Loucy (cell line): Measurements from ENCODE around the gene LTBP4.

Experiments
- H2AFZ ChIP-seq: fragments of 200-600 bp; sonication (generic); 2 replicates; pipeline ENCODE4 v1.6.0; 2016; ENCODE audit warnings: antibody characterized with exemption, mild to moderate bottlenecking, low read length, moderate library complexity
- H3F3A ChIP-seq: fragments of 200-600 bp; 2 replicates; pipeline ENCODE4 v1.6.0; 2016; ENCODE audit warnings: antibody characterized with exemption, low read depth, mild to moderate bottlenecking
- H3K27me3 ChIP-seq: fragments of 200-600 bp; sonication (generic); 2 replicates; pipeline ENCODE4 v1.6.1; 2014; ENCODE audit warnings: low read length, mild to moderate bottlenecking; ENCODE audit not compliant: insufficient read depth, poor library complexity, severe bottlenecking
- H3K36me3 ChIP-seq: fragments of 200-600 bp; sonication (generic); 2 replicates; pipeline ENCODE4 v1.6.1; 2016; ENCODE audit warnings: low read length; ENCODE audit not compliant: insufficient read depth
- H3K4me1 ChIP-seq: fragments of 200-600 bp; sonication (generic); 2 replicates; pipeline ENCODE4 v1.5.1; 2014; ENCODE audit warnings: low read length, mild to moderate bottlenecking; ENCODE audit not compliant: insufficient read depth, poor library complexity, severe bottlenecking
- H3K4me2 ChIP-seq: fragments of 200-600 bp; sonication (generic); 2 replicates; pipeline ENCODE4 v1.6.0; 2014; ENCODE audit warnings: antibody characterized with exemption, low read length, low read depth, mild to moderate bottlenecking; ENCODE audit not compliant: poor library complexity, severe bottlenecking
- H3K4me3 ChIP-seq: fragments of 200-600 bp; sonication (generic); 2 replicates; pipeline ENCODE4 v1.5.1; 2014; ENCODE audit warnings: low read length, mild to moderate bottlenecking, mixed read lengths; ENCODE audit not compliant: poor library complexity, severe bottlenecking
- H3K79me2 ChIP-seq: fragments of 200-600 bp; sonication (generic); 2 replicates; pipeline ENCODE4 v1.6.1; 2014; ENCODE audit warnings: low read length; ENCODE audit not compliant: insufficient read depth
- H3K9ac ChIP-seq: fragments of 200-600 bp; sonication (generic); 2 replicates; pipeline ENCODE4 v1.6.0; 2014; ENCODE audit warnings: mild to moderate bottlenecking, low read depth, low read length, moderate library complexity; ENCODE audit not compliant: poor library complexity, severe bottlenecking
- H3K9me2 ChIP-seq: fragments of 200-600 bp; sonication (generic); replicated peaks from 2 replicates; pipeline ENCODE4 v1.6.1; 2016; ENCODE audit warnings: low read depth, low read length, mixed read lengths
- H3K9me3 ChIP-seq: fragments of 200-600 bp; sonication (generic); 2 replicates; pipeline ENCODE4 v1.6.1; 2014; ENCODE audit warnings: mild to moderate bottlenecking, antibody characterized with exemption, low read length, low read depth; ENCODE audit not compliant: insufficient read depth
- H4K20me1 ChIP-seq: fragments of 200-600 bp; sonication (generic); 2 replicates; pipeline ENCODE4 v1.6.0; 2014; ENCODE audit warnings: antibody characterized with exemption, low read length, mild to moderate bottlenecking; ENCODE audit not compliant: insufficient read depth, poor library complexity, severe bottlenecking
- EZH2phosphoT487 ChIP-seq: fragments of 200-600 bp; IDR thresholded peaks from 2 replicates; pipeline ENCODE4 v1.6.1; 2018; ENCODE audit warnings: antibody characterized with exemption, mild to moderate bottlenecking, moderate library complexity, borderline replicate concordance
- TF ChIP-seq, protein P1 (sequence below): fragments of 200-600 bp; sonication (generic); conservative IDR thresholded peaks from 2 replicates; pipeline ENCODE4 v1.5.1; 2014; ENCODE audit warnings: mild to moderate bottlenecking, antibody characterized with exemption, low read length

LTBP4 gene

GRCh38 chr19:40592170-40592569 is 9.0 kb upstream of the LTBP4 start:
- Histone ChIP-seq H3K4me3 (no peak overlapping the region), H3K9ac (no peak overlapping the region), H3F3A (no peaks in the 10 kb centered on the region), H3K9me3 (no peaks in the 10 kb centered on the region), H3K79me2 (no peaks in the 10 kb centered on the region), H3K4me2 (no peak overlapping the region), H3K36me3 (no peaks in the 10 kb centered on the region), H4K20me1 (no peaks in the 10 kb centered on the region), H2AFZ (no peak overlapping the region), H3K9me2 (no peaks in the 10 kb centered on the region), H3K27me3 (no peaks in the 10 kb centered on the region), H3K4me1 (peaks cover 3% of the 10 kb centered on the region)
- TF ChIP-seq, protein P1, sequence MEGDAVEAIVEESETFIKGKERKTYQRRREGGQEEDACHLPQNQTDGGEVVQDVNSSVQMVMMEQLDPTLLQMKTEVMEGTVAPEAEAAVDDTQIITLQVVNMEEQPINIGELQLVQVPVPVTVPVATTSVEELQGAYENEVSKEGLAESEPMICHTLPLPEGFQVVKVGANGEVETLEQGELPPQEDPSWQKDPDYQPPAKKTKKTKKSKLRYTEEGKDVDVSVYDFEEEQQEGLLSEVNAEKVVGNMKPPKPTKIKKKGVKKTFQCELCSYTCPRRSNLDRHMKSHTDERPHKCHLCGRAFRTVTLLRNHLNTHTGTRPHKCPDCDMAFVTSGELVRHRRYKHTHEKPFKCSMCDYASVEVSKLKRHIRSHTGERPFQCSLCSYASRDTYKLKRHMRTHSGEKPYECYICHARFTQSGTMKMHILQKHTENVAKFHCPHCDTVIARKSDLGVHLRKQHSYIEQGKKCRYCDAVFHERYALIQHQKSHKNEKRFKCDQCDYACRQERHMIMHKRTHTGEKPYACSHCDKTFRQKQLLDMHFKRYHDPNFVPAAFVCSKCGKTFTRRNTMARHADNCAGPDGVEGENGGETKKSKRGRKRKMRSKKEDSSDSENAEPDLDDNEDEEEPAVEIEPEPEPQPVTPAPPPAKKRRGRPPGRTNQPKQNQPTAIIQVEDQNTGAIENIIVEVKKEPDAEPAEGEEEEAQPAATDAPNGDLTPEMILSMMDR: no peak

DNA sequence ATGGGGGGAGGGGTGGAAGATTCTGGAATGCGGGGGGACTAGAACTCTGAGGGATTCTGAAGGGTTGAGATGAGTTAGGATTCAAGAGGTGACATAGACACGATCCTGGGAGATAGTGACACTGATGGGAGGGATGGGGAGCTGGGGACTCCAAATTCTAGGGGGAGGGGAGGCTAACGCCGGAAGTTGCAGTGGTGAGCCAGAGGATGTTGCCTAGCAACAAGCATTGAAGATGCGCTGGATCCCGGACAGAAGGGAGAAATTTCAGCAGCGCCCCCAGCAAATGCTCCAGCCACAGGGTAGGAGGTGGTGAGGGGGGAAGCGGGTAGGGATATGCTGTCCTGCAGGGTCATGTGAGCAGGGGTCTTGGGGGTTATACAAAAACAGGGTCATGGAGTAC is 6.9 kb upstream of the LTBP4 start:
- H3K4me1 ChIP-seq: peaks cover 9% of the 10 kb centered on the region
- H2AFZ ChIP-seq: no peak overlapping the region
- H3K9ac ChIP-seq: no peak overlapping the region

DNA sequence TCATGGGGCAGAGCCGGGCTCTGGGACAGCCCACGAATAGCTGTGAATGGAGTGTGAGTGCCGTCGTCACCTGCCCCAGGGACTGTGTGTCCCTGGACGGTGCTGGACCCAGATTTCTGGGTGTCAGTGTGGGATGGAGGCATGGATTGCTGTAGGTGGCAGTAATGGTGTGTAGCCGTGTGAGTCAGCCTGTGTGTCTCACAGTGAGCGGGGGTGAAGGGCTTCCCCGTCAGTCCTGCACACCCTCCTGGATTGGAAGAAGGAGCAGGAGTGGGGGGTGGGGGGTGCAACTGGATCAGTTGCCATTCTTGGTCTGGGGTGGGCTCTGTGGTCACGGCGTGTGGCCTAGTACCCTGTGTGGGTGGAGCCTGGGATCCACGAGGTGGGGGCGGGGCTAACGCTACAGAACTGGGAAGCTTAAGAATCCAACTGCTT is 6.5 kb upstream of the LTBP4 start:
- no peaks in the 10 kb centered on the region for H3K9me2 ChIP-seq
- no peaks in the 10 kb centered on the region for H3K36me3 ChIP-seq
- no peaks in the 10 kb centered on the region for H3K9me3 ChIP-seq
- H4K20me1 ChIP-seq: no peaks in the 10 kb centered on the region
- no peaks in the 10 kb centered on the region for H3K27me3 ChIP-seq
- H3K79me2 ChIP-seq: no peaks in the 10 kb centered on the region
- TF ChIP-seq, protein P1: no peak
- no peak for TF ChIP-seq EZH2phosphoT487
- no peak overlapping the region for H3K9ac ChIP-seq
- no peak overlapping the region for H2AFZ ChIP-seq
- no peak overlapping the region for H3K4me3 ChIP-seq
- H3F3A ChIP-seq: no peaks in the 10 kb centered on the region
- no peak overlapping the region for H3K4me2 ChIP-seq
- peaks cover 14% of the 10 kb centered on the region for H3K4me1 ChIP-seq

More for the DNA sequence above, 6.9 kb upstream of the LTBP4 start:
- Histone ChIP-seq H3K79me2 (no peaks in the 10 kb centered on the region), H3K4me2 (no peak overlapping the region), H3K9me2 (no peaks in the 10 kb centered on the region), H3K9me3 (no peaks in the 10 kb centered on the region), H3K27me3 (no peaks in the 10 kb centered on the region), H3F3A (no peaks in the 10 kb centered on the region), H4K20me1 (no peaks in the 10 kb centered on the region), H3K4me3 (no peak overlapping the region), H3K36me3 (no peaks in the 10 kb centered on the region)
- no peak for TF ChIP-seq EZH2phosphoT487
- TF ChIP-seq, protein P1: no peak
